Ovary (tissue), 3 donors: Measurements from ENCODE around the gene PPM1D.

Experiments
- POLR2A ChIP-seq: fragments of 450-650 bp; IDR thresholded peaks from one replicate; pipeline ENCODE4 v1.6.1; 2017; ENCODE audit warnings: antibody characterized with exemption, mild to moderate bottlenecking, moderate library complexity
- TF ChIP-seq, protein P1 (sequence below), 3 donors: fragments of 450-650 bp in 2 of 3; fragments of 200-600 bp in 1 of 3; IDR thresholded peaks; one replicate each; pipeline versions ENCODE4 v1.5.1 to v1.8.0; 2016 to 2022; ENCODE audit warnings: antibody characterized with exemption in 3 of 3, mild to moderate bottlenecking in 1 of 3
- donor health status: DM: no; HTN: no; CAD: no.

GRCh38 chr17:60680754-60681153 lies 80.8 kb downstream of the PPM1D start:
- TF ChIP-seq POLR2A = no peak
- TF ChIP-seq, protein P1, sequence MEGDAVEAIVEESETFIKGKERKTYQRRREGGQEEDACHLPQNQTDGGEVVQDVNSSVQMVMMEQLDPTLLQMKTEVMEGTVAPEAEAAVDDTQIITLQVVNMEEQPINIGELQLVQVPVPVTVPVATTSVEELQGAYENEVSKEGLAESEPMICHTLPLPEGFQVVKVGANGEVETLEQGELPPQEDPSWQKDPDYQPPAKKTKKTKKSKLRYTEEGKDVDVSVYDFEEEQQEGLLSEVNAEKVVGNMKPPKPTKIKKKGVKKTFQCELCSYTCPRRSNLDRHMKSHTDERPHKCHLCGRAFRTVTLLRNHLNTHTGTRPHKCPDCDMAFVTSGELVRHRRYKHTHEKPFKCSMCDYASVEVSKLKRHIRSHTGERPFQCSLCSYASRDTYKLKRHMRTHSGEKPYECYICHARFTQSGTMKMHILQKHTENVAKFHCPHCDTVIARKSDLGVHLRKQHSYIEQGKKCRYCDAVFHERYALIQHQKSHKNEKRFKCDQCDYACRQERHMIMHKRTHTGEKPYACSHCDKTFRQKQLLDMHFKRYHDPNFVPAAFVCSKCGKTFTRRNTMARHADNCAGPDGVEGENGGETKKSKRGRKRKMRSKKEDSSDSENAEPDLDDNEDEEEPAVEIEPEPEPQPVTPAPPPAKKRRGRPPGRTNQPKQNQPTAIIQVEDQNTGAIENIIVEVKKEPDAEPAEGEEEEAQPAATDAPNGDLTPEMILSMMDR (IDR thresholded peaks at IDR 0.05) = no peak
